HG03469 (cell line): ENCODE results near the gene LRP3.
"Not testable (repeated sequence)": the region's sequence is repeated elsewhere in the genome, so short reads cannot be mapped to it uniquely, and the experiment has no call there.

Experiments
- ATAC-seq: cut with Tn5 transposase; IDR thresholded peaks from one replicate; pipeline ENCODE4 v1.9.1; 2021; ENCODE audit warnings: mild to moderate bottlenecking, moderate library complexity, moderate number of reproducible peaks; ENCODE audit not compliant: unreplicated experiment

Gene LRP3

DNA sequence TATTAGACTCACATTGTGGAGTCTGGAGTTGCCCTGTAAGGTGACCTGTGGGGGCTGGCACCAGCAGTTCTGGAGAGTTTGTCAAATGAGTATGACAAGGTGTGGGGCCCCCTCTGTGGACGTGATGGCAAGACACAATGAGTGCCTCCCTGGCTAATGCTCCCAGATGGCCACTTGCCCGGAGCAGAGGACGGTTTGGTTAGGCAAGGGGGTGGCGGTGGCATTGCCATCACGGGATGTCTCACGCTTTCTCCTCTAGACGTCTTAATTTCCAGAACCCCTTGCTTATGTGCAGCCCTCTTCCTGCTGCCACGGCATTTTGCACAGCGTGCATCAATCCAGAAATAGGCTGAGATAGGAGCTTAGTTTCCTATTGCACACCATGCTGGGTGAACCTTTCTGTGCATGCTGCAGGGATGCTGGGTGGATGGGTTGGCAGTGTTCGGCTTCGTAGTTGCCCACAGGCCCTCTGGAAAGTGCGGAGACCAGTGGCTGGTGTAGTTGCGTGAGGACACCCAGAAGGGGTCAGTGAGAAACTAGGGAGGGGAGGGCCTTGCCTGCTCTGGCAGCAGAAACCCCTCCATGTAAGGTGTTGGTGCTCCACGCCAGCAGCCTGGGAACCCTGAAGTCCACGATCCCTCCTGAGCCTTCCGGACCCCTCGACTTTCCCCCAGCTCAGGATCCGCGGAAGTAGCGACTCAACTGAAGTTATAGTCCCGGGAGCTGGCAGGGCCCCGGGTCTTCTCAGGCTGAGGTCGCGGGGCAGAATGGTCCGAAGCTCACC lies 18.1 kb upstream of the LRP3 start:
- peak; percentile 5 for ATAC-seq

DNA sequence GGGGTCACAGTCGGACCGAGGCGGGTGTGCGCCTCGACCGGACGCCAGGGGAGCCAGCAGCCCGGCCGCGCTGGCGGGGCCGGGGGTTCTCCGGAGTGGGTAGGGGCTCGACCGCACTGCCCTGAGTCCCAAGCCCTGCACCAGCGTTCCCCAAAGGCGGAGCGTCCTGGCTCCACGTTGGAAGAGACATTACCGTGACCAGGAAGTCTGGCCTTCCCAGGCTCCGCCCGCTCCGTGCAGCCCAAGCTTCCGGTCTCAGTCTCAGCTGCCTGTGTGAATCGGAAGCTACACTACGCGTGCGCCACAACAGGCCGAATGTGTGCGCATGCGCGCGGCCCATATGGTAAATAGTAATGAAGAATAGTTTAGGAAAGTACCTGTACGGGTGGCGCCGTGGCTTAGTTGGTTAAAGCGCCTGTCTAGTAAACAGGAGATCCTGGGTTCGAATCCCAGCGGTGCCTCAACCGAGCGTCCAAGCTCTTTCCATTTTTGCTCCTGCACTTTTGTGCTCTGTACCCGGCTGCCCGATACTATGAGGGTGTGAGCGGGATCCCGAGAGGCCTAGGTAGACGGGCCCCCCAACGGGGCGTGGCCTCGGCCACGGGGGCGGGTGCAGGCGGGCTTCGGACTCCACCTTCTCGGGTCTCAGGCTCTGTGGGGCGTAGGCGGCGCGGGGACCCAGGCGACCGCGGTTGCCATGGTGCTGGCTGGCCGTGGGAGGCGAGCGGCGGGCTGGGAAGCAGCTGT lies 17.3 kb upstream of the LRP3 start:
- ATAC-seq = peak; percentile 62

DNA sequence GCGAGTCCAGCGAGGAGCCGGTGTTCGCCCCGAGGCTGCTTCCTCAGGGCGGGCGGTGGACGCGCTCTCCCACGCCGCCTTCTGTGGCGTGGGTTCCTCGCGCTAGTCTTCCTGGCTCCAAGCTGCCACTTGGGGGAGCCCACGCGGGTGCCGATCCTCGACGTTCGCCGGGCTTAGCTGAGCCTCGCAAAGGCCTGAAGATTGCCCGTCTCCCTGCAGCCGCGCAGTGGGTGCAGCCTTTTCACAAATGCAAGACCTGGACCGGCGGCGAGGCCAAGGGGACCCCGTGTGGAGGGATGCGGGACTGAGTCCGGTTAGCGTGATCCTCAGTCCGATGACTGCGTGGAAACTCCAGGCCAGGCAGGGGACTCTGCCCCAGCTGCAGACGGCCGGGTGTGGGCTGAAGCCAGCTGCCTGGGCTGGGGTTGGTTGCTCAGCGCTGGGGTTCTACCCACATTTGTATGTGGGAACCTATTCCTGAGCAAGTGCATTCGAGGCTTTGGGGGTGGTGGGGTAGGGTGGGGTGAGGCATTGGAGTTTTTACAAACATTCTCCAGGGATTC lies 16.6 kb upstream of the LRP3 start:
- ATAC-seq = no peak

DNA sequence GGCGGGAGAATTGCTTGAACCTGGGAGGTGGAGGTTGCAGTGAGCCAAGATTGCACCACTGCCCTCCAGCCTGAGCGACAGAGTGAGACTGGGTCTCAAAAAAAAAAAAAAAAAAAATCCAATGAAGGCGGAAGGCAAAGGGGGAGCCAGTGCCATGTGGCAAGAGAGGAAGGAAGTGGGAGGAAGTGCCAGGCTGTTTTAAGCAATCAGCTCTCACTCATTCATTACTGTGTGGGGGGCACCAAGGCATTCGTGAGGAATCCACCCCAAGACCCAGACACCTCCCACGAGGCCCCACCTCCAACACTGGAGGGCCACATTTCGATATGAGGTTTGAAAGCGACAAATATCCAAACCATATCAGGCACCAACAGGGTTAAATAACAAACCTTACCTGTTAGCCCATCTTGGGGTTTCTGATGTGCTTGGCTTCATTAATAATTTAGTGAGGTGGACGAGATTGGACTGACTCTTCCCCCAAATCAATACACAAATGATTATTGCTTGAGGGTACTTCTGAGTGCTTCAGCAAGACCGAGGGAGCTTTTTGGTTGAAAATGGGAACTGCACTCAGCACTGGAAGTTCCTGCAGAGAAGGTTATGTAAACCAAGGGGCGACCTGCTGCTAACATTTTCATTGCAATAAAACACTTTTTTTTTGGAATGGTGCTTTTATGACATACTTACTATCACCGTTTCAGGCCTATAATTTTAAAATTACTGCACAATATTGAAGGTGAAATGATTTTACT lies 7.5 kb upstream of the LRP3 start:
- ATAC-seq = no peak

DNA sequence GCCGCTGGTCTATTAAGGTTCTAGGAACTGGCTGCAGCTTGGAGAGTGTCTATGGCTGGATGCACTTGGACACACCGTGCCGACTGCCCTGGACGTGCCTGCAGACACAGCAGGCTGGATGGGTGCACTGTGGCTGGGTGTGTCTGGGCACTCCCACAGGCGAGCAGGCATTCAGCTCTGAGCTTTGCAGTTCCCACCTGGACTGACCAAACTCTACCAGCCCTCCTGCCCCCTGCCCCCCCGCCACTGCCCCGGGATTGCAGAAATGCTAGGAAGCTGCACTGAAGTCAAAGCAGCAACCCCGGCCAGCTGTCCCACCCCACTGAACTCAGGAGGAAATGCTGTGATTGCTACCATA lies 7.0 kb upstream of the LRP3 start:
- no peak for ATAC-seq

DNA sequence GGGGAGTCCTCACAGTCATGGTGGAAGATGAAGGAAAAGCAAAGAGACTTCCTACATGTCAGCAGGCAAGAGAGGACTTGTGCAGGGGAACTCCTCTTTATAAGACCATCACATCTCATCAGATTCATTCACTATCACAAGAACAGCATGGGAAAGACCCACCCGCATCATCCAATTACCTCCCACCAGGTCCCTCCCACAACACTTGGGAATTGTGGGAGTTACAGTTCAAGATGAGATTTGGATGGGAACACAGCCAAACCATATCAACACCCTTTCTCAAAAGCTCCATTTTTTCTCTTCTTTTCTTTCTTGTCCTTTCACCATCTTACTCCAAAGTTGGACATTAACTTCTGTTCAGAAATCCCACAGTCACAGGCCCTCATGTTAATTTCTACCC lies 4.7 kb upstream of the LRP3 start:
- no peak for ATAC-seq

DNA sequence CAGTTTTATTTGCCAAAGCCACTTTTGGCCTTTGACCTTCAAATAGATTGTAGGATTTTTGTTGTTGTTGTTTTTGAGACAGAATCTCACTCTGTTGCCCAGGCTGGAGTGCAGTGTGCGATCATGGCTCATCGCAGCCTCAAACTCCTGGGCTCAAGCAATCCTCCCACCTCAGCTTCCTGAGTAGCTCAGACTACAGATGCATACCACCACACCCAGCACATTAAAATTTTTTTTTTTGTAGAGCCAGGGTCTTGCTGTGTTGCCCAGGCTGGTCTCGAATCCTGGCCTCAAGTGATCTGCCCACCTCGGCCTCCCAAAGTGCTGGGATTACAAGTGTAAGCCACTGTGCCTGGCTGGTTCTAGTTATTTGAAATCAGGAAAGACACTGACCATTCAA lies 3.0 kb upstream of the LRP3 start:
- ATAC-seq = not testable (repeated sequence)

DNA sequence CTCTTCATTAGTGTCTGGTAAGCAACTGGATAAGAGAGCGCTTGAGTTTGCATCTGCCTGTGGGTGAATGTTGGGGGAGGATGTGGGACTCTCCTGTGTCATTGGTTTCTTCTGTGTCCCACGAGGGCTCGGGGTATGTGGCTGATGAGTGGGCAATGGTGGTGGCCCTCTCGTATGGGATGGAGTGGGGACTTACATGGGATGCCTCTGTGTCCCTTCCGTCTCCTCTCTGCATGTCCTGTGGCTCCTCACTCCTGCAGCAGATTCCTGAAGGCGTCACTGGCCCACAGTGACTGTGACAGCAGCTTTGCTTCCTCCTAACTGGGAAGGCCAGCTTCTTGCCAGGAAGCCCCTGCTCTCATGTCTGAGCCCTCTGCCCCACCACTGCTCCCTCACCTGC lies 2.6 kb upstream of the LRP3 start:
- ATAC-seq = no peak

DNA sequence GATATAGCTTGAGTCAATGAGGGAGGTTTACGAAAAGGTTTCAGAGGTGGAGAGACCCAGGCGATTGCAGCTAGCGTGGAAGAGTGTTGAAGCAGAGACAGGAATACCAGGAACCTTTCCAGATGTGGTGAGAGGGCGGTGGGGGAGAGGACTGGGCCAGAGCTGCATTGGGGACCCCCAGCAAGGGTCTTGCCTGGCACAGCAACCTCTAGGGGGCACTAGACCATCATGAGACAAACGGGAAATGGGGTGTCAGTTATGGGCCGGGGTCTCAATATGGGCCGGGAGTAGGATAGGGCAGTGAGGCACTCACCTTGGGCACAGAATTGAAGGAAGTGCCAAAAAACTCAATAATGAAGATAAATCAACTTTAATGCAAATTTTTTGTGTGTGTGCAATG lies 2.1 kb upstream of the LRP3 start:
- ATAC-seq = no peak

DNA sequence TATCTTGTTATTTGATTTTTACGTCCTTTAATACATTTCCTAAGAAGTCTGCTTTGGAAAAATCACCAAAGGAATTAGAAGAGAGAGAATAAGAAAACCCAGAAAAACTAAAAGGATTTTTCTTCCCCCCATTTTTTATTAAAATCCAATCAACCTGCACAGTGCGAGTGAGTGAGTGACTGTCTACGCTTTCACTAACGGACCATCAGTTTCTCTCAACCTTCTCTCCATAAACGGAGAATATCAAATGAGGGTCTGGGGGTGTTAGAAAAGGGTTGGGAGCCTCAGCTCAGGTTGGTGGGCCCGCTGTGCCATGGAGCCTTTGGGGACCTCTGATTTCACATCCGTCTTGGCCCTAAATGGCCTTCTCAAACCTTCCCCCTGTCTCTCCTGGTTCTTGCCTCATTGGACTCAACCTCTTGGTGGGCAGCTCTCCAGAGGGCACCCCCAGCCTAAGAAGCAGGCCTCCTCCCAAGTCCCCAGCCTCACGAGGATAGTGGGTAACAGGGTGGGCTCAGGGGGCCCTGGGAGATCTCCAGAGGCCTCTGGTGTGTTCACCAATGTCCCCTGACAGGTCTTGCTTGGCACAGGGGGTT lies 763 bp upstream of the LRP3 start:
- ATAC-seq = no peak

DNA sequence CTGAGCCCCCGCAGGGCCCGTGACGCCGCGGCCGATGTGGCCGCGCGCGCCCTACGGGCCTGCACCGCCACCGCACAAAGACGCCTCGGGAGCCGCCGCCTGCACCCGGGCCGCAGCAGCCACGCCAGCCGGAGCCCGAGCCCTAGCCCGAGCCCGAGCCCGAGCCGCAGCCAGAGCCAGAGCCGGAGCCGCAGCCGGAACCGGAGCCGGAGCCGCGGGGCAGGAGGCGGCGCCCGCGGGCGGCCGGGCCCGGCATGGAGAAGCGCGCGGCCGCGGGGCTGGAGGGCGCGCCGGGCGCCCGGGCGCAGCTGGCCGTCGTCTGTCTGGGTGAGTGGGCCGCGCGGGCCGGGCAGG lies 379 bp downstream of the LRP3 start:
- ATAC-seq = no peak

DNA sequence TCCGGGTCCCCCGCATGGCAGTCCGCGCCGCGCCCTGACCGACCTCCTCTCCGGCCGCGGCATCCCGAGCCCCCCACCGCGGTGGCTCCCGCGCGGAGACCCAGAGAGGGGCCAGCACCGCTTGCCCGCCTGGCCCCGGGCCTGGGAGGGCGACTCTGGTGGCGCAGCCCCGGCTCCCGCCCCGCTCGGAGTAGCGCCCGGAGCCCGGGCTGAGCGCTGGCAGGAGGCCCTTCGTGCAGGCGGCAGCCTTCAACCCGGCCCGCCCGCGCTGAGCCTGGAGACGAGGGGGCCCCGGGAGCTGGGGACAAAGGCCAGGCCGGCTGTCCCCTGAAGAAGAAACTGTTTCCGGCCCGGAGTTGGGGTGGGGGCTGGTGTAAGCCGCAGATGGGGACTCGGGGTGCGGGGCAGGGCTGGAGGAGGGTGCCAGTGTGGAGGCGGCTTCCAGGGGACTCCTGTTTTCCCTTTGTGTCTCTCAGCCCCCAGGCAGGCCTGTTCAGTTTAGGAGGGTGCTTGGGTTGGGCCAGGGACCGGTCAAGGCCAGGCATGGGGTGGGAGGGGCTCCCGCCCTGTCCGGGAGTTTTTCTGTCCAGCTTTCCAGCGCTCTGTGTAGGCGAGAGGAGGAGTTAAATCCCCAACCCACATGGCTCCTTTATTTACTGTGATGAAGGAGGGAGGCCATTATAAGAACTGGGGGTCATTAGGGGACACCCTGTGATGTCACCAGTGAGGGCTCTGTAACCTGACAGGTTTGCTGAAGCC lies 935 bp downstream of the LRP3 start:
- no peak for ATAC-seq

DNA sequence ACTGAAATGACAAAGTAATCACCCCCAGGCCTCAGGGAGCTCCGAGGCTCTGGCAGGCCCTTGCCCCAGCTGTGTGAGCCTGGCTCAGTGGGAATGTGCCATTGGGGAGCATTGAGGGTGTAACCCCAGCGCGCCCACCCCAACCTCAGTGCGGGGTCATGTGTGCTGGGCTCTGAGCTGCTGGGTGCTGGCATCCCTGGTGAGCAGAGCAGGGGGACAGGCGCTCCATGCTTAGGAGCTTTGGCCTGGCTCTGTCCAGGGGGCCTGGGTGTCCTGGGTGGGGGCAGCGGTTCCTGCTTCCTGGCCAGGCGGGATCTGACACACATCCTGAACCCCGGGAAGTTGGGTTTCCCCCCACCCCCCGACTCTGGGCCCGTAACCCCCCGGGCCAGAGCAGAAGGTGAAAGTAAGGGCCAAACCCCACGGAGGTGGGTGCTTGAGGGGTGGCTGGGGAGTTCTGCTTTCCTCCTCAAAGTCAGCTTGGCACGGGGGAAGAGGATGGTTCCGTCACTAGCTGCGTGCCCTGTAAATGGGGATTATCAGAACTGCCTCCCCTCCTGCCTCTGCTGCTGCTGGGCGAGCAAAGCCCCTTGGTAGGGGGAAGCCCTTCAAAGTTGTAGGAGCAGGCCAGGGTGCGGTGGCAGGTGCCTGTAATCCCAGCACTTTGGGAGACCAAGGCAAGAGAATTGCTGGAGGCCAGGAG lies 1.7 kb downstream of the LRP3 start:
- ATAC-seq = no peak

DNA sequence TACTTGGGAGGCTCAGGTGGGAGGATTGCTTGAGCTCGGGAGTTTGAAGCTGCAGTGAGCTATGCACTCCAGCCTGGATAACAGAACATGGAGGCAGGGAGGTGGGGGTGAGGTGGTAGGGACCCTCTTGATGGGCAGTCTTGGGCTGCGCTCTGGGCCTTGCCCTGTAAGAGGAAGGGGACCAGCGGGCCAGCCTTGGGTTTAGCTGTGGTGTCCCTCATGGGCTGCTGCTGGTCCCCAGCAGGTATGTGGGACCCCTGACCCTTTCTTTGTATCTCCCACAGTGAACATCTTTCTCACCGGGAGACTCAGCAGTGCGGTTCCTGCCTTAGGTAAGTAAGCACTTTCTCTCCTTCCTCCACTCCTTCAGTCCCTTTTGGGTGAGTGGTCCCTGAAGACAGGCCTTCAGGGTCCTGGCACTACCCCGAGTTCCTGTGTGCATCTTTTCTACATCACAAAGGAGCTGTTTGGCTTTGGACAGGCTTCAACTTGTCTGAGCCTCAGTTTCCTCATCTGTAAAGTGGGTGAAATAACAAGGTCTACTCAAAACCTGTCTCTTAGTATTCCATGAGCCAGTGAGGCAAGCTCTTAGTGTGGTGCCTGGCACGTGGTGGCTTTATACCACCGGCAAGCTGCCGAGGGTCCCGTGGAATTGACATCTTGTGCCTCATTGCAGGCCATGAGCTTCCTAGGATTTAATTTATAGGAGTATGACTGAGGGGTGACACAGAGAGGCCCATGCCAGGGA lies 2.5 kb downstream of the LRP3 start:
- ATAC-seq = no peak

DNA sequence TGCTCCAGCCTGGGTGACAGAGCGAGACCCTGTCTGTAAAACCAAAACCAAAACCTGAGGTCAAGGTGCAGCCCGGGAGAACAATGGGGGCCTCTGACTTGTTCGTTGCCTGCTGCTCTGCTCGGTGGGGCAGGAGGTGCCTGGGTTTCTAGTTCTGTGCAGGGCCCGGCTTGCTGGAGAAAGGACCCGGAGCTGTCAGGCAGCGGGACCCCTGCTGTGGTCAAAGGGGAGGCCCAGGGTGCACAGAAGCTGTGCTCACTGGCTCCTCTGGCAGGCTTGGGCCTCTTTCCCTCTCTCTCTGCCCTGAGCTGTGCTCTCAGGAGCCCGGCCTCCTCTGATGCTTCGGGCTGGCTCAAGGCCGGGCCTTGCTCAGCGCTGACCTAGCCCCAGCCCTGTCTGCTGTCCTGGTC lies 3.5 kb downstream of the LRP3 start:
- no peak for ATAC-seq

DNA sequence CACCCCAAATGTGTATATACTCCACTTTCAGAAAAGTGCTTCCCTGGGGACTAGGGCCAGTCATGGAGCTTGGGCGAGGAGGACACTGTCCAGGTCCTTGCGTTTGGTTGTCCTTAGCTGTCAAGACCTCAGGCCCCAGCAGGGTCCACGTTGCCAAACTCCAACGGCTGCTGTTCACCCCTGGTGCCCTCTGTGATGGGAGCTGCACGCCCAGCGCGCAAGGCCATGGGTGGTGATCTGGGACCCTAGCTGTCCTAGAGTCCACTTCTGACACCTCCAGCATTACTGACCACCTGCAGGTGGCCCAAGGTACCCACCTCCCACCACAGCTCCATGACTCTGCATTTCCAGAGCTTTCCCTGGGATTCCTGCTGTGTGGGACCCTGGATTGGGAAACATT lies 4.0 kb downstream of the LRP3 start:
- ATAC-seq = no peak

DNA sequence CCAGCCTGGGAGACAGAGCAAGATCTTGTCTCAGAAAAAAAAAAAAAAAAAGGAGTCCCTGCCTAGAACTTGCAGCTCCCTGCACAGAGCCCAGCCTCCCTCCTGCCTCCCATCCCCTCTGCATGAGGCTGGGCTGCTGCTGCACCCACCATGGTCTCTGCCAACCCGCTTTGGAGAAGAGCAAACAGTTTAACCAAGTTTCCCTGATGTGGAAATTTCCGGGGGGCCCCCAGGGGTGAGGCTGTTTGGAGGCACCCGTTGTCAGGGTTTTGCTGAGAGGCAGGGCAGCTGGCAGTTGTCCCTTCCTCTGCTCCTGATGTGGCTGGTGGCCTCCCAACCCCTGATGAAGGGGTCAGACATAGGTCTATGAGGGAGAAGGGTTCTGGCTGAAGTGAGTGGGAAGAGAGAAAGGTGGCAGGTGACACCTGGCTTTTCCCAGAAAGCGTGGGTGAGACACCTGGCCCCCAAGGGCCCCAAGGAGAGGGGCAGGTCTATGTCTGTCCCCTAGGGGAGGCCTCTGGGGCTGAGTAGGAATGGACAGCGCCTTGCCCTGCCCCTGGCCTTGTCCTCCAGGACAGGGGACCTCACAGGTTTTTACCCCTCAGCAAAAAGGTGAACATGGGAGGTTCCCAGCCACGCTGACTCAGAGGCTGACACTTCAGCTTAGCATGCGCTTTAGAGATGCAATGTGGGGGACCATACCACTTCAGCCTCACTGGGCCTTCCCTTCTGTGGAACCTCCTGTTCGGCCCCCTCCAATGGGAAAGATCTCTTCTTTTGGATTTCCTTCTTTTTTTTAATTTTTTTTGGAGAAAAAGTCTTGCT lies 5.5 kb downstream of the LRP3 start:
- no peak for ATAC-seq

DNA sequence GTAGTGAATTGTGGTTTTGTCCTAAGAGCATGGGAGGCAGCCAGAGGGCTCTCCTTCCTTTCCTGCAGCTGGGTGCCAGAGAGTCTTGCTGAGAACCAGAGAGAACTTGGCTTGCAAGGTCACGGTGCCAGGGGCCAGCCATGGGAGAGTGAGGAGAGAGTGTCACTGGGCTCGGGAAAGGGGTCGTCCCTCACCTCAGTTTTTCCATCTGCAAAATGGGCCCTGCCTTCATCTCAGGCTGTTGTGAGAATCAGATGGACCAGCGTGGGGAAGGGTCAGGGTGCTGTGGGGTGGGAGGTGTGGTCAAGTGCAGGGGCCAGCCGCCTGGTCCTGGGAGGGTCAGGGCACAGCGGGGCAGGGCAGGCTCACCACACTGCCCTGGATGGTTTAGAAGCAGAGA lies 7.3 kb downstream of the LRP3 start:
- ATAC-seq = no peak
